GM18868 (cell line): ENCODE measurements around the gene MTCL1.

Experiments used
- ATAC-seq: cut with Tn5 transposase; IDR thresholded peaks from one replicate; pipeline ENCODE4 v1.9.1; 2021; ENCODE audit warnings: mild to moderate bottlenecking, moderate library complexity; ENCODE audit not compliant: unreplicated experiment

Gene MTCL1

GRCh38 chr18:8705238-8705960 is at the start of gene MTCL1:
MTCL1 (plus strand) TSS chr18:8705556; CDS start chr18:8705661, 105 bp downstream.
- peak; percentile 47 for ATAC-seq

DNA sequence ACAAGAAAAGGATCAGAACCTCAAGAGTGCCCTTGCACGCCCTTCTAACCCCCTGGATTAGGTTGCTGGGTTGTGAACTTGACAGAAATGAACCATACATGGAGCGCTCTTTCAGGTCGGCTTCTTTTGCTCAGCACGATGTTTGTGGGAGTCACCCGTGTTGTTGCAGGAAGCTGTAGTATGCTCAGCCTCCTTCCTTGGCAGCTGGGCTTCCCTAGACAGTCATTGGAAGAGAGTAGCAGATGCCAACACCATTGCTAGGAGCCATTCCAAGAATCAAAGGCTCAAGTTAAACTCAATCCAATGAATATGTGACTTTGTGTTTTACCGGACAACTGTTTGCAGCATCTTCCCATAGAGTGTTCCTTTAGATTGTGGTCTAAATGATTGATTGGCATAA is 49.1 kb upstream of the MTCL1 start:
- no peak for ATAC-seq

DNA sequence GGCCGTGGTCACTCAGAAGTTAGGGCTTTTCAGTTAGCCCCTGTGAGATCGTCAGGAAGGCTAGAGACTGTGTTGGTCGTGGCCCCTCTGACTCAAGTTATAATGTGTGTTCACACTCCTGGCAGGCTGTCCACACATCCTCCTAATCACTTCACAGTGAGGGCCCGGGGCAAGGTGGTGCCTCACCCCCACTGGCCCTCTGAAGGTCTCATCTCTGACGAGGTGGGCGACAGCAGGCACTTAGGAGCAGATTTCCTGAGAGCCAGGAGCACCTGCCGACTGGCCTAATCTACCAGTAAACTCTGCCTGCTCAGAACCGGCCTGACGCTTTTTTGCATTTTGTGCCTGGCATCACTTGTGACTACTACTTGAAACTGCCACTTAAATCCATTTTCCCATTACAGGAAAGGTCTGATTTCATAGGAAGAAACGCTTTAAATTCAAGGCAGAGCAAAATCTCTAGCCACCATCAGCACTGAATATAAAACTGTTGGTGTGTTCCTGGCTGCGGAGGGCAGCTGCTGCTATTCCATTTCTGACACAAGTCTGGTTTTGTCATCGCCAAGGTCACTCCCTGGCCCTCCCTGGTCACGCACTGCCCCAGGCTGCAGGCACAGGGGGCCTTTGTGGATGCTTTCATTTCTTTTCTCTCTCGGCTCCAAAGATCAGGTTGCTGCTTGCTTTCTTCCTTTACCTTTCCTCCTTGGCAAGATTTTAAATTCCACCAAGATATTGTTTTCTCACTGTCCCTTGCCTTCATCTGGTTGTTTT is 48.1 kb upstream of the MTCL1 start:
- ATAC-seq: no peak

DNA sequence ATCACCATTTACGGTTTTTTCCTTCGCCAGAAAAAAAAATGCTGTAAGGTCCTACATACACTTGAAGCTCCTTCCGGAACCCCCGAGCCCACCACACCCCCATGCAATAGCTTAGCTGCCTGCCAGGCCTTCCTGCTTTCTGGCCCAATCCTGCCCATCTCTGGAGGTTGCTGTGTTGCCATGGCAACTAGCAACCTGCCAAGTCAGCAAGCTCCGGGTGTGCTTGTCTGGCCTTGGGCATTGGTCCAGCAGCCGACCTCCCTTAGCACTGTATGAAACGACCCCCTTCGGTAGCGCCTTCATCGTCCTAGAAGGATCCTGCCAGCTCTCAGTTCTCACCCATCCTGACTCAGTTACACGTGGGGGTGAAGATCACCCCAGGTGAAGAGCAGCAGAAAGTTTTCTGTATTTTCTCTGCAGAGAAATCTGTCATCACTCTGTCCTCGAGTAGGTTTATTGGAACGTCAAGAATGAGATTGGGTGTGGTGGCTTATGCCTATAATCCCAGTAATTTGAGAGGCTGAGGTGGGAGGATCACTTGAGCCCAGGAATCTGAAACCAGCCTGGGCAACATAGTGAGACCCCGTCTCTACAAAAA is 47.4 kb upstream of the MTCL1 start:
- ATAC-seq: no peak

- ATAC-seq: no peak
Observed at GRCh38 chr18:8658858-8659485, 46.4 kb upstream of the MTCL1 start.

DNA sequence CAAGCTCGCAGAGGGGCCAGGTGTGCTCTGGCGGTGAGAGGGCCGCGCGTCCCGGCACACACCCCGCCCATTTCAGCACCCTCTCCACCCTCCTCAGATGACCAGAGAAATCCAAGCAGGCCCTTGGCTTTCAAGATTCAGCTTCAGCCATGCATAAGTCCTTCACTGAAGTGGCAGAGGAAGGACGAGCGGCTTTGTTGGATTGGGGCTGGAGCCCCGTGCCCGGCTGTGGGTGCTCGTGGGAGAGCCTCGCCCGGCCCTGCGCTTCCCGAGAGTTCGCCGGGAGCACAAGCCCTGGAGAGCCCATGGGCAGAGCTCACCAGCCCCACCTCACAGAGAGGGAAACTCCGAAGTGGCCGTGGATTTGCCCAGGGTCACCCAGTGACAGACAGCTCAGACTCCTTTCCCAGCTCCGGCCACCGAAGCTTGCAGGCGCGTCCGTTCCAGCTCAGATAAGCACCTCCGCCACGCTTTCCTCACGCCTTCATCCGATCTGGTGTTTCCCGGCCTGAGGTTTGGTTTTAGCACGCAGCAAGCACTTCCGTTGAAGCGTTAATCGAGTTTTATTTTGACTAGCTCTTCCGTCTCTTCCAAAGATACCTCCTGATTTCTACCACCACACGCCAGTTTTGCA is 45.6 kb upstream of the MTCL1 start:
- no peak for ATAC-seq

GRCh38 chr18:8660316-8660715 is 45.0 kb upstream of the MTCL1 start:
- no peak for ATAC-seq

- no peak for ATAC-seq
Observed at GRCh38 chr18:8661754-8662559, 43.4 kb upstream of the MTCL1 start.

- no peak for ATAC-seq
Observed at GRCh38 chr18:8662560-8663255, 42.6 kb upstream of the MTCL1 start.

DNA sequence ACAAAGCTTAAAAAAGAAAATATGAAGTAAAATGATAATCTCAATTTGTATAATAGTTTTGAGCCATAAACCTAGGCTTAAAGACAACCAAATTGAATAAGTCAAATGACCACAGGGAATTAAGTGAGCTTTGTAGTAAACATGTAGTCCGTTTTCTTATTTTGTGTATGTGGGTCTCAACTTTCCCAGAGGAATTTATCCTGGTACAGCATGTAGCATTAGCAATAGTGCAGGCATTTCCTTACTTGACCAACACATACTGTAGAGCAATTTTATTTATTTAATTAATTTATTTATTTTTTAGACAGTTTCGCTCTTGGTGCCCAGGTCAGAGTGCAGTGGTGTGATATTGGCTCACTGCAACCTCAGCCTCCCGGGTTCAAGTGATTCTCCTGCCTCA is 37.5 kb upstream of the MTCL1 start:
- no peak for ATAC-seq

- ATAC-seq: no peak
Observed at GRCh38 chr18:8668381-8668780, 37.0 kb upstream of the MTCL1 start.

- no peak for ATAC-seq
Observed at GRCh38 chr18:8669571-8669970, 35.8 kb upstream of the MTCL1 start.

- ATAC-seq: peak; percentile 89
Observed at GRCh38 chr18:8673256-8674209, 31.8 kb upstream of the MTCL1 start.

GRCh38 chr18:8675057-8675456 is 30.3 kb upstream of the MTCL1 start:
- no peak for ATAC-seq

DNA sequence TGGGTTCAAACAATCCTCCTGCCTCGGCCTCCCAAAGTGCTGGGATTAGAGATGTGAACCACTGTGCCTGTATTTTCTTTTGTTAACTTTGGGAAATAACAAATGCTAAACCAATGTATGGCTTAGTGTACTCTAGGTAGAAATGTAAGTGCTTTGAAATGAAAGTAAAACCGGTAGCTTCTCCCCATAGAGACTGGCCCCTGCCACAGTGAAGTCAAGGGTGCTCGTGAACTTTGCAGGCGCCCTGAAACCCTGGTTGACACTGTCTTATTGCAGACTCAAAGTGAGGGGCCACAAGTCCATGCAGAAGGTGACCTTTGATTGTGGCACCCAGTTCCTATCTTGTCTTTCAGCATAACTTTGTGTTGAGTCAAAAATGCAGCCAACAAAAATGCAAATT is 24.2 kb upstream of the MTCL1 start:
- ATAC-seq: no peak

- ATAC-seq: no peak
Observed at GRCh38 chr18:8684577-8684976, 20.8 kb upstream of the MTCL1 start.

GRCh38 chr18:8685141-8685913 is 20.0 kb upstream of the MTCL1 start:
- ATAC-seq: no peak

DNA sequence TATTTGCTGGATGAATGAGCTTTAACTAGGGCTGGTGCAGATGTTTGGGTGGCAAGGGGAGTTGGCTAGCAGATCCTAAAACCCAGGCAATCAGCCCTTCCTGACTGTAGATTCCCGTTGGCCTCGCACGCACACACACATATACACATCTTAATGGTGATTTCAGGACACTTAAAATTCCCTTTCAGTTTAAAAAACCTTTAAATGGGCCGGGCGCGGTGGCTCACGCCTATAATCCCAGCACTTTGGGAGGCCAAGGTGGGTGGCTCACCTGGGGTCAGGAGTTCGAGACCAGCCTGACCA is 19.5 kb upstream of the MTCL1 start:
- ATAC-seq: no peak
